Mesenteric fat pad (tissue), 1 donor: ENCODE results near the gene ZNF226. TPM values are rescaled to one million over a fixed set of nuclear protein-coding genes. Genes with fewer than 3 reads are reported as not detected.
"Not testable (repeated sequence)": the region's sequence is repeated elsewhere in the genome, so short reads cannot be mapped to it uniquely, and the experiment has no call there.

ENCODE experiments used
- DNase-seq: peaks from one replicate; pipeline ENCODE4 v3.0.0-alpha.2; 2020; ENCODE audit warnings: low spot score
- total RNA-seq: library from RNA; stranded (reverse); fragmentation: NEBNext Ultra II Directional; extraction: Animal tissue kit (Norgen Biotek cat#: 25700); gene quantifications from one replicate; pipeline ENCODE4 v1.2.1, GENCODE V29; 2021
- donor health status: DM: yes; HTN: yes; CAD: no.

Gene ZNF226
- total RNA-seq, 1 donor from 2014 or later = 12.2 TPM

DNA sequence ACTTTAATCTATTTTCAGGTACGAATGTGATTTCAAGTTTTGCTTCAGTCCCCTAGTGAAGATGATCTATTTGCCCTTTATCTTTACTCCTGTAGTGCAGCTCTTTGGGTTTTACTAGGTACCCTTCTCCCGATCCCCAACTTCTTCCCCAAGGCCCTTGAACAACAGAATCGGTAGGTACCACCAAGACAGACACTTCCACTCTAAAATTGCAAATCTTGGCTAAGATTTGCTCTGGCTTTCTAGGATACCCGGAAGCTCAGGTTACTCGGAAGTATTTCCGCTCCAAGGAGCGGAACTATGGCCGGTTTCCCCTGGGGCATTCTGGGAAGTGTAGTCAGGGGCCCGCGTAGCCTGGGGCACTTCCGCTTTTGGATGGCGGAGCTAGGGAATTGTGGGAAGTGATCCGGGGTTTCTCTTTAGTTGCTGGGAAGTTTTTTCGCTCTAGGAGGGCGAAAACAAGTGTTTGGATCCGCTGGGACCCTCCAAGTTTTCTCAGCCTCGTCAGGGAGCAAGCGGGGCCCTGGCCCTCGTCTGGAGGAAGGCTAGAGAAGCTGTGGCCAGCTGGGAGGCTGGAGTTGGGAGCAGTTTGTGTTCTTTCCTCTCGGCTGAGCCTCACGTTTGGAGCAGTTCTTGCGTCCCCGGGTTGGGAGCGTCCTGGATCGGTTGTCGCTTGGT is 42.4 kb downstream of the ZNF226 start:
- DNase-seq = peak; percentile 91

DNA sequence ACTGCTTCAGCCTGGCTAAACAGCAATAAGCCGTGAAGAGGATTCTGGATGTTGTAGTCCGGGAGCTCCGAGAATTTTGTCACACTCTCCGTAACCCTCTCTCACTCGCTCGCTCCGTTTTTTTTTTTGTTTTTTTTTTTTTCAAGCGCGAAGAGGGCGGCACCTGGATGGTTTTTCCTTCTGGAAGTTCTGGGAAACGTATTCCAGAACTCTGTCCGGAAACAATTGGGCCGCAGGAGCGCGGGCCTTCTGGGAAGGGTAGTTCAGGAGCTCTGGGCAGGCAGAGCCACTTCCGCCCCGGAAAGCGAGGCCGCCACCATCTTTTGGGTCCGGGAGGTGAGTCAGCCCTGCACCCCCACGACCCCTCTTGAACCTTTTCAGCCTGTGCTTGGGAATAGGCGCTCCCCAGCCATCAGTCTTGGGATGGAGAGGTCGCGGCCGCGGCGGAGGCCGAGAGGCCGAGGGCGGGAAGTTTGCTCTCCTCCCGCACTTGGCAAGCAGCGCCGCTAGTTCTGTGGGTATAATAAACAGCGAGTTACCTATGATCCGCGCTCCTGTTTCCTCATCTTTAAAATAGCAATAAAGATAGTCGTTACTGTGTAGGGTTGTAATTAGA is 47.5 kb downstream of the ZNF226 start, which contains the start of gene ZNF227:
TSS of gene ZNF227 (plus strand) at position 283 of the 616 bp plus-strand sequence. CDS start 5,261 bp downstream, outside the sequence.
- DNase-seq = peak; percentile 96

DNA sequence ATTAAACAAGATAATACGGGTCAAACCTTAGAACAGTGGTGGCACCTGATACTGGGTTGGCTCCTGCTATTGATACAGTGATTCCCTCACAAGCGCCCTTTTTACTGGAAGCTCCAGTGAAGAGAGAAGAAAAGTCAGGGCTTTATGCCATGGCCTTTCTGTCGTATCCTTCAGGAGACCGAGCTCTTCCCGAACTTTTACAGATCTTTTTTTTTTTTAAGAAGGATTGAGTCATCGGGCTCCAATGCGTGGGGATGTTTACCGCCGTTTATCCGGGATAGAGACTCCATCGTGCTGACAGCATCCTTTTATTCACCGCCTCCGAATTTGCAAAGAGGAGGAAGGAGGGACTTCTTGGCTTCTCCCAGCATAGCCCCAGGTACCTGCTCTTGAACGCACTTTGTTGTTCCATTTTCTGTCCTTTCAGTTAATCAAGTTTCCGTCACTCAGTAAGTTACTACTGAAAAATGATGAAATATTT is 48.0 kb downstream of the ZNF226 start:
- DNase-seq = no peak

DNA sequence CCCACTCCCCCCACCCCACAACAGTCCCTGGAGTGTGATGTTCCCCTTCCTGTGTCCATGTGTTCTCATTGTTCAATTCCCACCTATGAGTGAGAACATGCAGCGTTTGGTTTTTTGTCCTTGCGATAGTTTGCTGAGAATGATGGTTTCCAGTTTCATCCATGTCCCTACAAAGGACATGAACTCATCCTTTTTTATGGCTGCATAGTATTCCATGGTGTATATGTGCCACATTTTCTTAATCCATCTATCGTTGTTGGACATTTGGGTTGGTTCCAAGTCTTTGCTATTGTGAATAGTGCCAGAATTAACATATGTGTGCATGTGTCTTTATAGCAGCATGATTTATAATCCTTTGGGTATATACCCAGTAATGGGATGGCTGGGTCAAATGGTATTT is 55.0 kb downstream of the ZNF226 start:
- DNase-seq = not testable (repeated sequence)

DNA sequence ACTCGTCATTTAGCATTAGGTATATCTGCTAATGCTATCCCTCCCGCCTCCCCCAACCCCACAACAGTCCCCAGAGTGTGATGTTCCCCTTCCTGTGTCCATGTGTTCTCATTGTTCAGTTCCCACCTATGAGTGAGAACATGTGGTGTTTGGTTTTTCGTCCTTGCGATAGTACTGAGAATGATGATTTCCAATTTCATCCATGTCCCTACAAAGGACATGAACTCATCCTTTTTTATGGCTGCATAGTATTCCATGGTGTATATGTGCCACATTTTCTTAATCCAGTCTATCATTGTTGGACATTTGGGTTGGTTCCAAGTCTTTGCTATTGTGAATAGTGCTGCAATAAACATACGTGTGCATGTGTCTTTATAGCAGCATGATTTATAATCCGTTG is 55.9 kb downstream of the ZNF226 start:
- not testable (repeated sequence) for DNase-seq

DNA sequence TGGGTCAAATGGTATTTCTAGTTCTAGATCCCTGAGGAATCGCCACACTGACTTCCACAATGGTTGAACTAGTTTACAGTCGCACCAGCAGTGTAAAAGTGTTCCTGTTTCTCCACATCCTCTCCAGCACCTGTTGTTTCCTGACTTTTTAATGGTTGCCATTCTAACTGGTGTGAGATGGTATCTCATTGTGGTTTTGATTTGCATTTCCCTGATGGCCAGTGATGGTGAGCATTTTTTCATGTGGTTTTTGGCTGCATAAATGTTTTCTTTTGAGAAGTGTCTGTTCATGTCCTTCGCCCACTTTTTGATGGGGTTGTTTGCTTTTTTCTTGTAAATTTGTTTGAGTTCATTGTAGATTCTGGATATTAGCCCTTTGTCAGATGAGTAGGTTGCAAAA is 56.4 kb downstream of the ZNF226 start:
- not testable (repeated sequence) for DNase-seq

Other genes starting within 250 kb of the ZNF226 start
- 7.7 TPM for gene ZNF45, start 229.8 kb upstream of the ZNF226 start, total RNA-seq
- 4.1 TPM for gene ZNF221, start 213.9 kb upstream of the ZNF226 start, total RNA-seq
- 5.7 TPM for gene ZNF155, start 180.9 kb upstream of the ZNF226 start, total RNA-seq
- 2.4 TPM for gene ZNF230, start 162.1 kb upstream of the ZNF226 start, total RNA-seq
- 3.2 TPM for gene ZNF222, start 139.7 kb upstream of the ZNF226 start, total RNA-seq
- gene ZNF223, start 113.1 kb upstream of the ZNF226 start, total RNA-seq = 2.1 TPM
- gene ZNF284, start 92.9 kb upstream of the ZNF226 start, total RNA-seq = 1.9 TPM
- gene ZNF224, start 70.7 kb upstream of the ZNF226 start, total RNA-seq = 14.8 TPM
- gene ZNF225, start 51.7 kb upstream of the ZNF226 start, total RNA-seq = 3.8 TPM
- gene ZNF234, start 23.5 kb upstream of the ZNF226 start, total RNA-seq = 7.3 TPM
- gene ZNF227, start 47.4 kb downstream of the ZNF226 start, total RNA-seq = 13.8 TPM
- gene ZNF233, start 94.8 kb downstream of the ZNF226 start, total RNA-seq = 0.13 TPM
- 3.2 TPM for gene ZNF235, start 139.9 kb downstream of the ZNF226 start, total RNA-seq
- gene ZNF112, start 191.6 kb downstream of the ZNF226 start, total RNA-seq = 2.5 TPM
- gene ZNF285, start 236.5 kb downstream of the ZNF226 start, total RNA-seq = 0.93 TPM